ENCODE measurements around the gene ALDH5A1.

Gene ALDH5A1

DNA sequence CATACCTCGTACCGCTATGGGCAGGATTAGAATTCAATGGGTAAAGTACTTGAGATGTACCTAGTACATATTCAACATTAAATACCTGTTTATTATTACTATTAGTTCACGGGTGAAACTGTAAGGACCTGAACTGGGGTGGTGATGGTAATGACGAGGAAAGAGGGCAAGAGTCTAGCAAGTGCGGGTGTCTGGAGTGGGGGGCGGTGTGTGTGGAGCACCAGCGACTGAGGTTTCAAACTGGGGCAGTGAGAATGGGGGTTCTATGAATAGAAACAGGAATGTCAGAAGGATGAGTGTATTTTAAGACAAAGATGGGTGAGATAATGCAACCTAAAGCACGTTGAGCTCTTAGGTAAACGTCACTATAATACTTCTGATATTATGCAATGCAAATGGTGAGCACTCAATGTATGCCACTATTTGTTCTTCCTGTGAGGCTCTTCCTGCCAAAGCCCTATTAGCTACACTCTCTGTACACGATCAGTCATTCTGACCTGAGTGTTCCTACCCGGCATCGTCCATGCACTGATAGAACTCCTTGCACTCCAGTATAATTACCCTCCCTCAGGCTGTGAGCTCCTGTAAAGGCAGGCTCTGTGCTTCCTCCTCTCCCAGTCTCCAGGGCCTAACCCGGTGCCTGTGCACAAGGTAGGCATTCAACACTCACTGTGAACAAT is 55.0 kb downstream of the ALDH5A1 start:
- H2BK15ac ChIP-seq (ENCODE audit: low read length) = no peak overlapping the region
- no peak overlapping the region for H3K4me2 ChIP-seq (ENCODE audit: insufficient read depth, low read length, poor library complexity, severe bottlenecking)
- no peak overlapping the region for H3K4ac ChIP-seq (ENCODE audit: low read length)
- H3K23ac ChIP-seq (ENCODE audit: low read depth, low read length, poor library complexity) = no peak overlapping the region
- H3K27me3 ChIP-seq (ENCODE audit: control insufficient read depth in 3 of 3, insufficient read depth in 3 of 3, low read depth in 1 of 3, low read length in 3 of 3) = no peaks in the 10 kb centered on the region
- H3K4me3 ChIP-seq (ENCODE audit: low read length in 2 of 2) = no peak overlapping the region
- no peak overlapping the region for H3K14ac ChIP-seq (ENCODE audit: low read length)
- no peaks in the 10 kb centered on the region for H3K79me1 ChIP-seq (ENCODE audit: low read depth, low read length)
- no peak overlapping the region for H3K27ac ChIP-seq (replicated peaks; ENCODE audit: low read length)
- H3K4me1 ChIP-seq (ENCODE audit: control insufficient read depth in 2 of 2, insufficient read depth in 1 of 2, low read depth in 1 of 2, low read length in 2 of 2) = peaks cover 2% of the 10 kb centered on the region in 2 donors
- no peak overlapping the region for H2BK5ac ChIP-seq (ENCODE audit: low read length)
- DNase-seq (ENCODE audit: low spot score) = no peak
- H2BK120ac ChIP-seq (ENCODE audit: low read depth, low read length) = no peak overlapping the region
- H3K9ac ChIP-seq (ENCODE audit: low read depth, low read length, poor library complexity) = no peak overlapping the region
- H2AK5ac ChIP-seq (ENCODE audit: low read depth, low read length) = no peak overlapping the region
- H2AFZ ChIP-seq (ENCODE audit: low read length) = no peak overlapping the region
- no peaks in the 10 kb centered on the region for H3K36me3 ChIP-seq (replicated peaks in 1 of 2; ENCODE audit: control insufficient read depth in 2 of 2, insufficient read depth in 2 of 2, low read length in 2 of 2)
- no CpG with 5 or more reads among the region's 13 CpGs for WGBS, 2 donors (ENCODE audit: extremely low coverage in 2 of 2, insufficient read length in 2 of 2, insufficient replicate concordance in 1 of 2)
- H4K91ac ChIP-seq (ENCODE audit: low read depth, low read length, poor library complexity) = no peak overlapping the region
- H4K8ac ChIP-seq (ENCODE audit: low read depth, low read length) = no peak overlapping the region
- H3K9me3 ChIP-seq (replicated peaks in 1 of 2; ENCODE audit: control insufficient read depth in 2 of 2, insufficient read depth in 1 of 2, low read depth in 1 of 2, low read length in 2 of 2) = no peaks in the 10 kb centered on the region
- H3K18ac ChIP-seq (ENCODE audit: low read length) = no peak overlapping the region
- no peak overlapping the region for H2BK12ac ChIP-seq (ENCODE audit: low read length)

DNA sequence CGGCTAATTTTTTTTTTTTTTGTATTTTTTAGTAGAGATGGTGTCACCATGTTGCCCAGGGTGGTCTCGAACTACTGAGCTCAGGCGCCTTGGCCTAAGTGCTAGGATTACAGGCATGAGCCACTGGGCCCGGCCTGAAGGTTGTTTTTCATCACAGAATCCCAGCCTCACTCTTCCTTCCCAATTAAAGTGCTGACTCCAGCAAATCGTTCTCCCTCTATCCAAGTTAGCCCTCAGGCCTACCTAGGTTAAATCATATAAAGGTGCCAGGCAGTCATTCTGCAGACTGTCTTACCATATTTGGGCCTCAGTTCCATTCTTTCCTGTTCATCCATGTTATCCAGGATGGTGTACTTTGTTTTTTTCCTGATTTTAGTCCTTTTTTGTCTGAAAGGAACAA is 56.4 kb downstream of the ALDH5A1 start:
- Histone ChIP-seq H3K14ac (ENCODE audit: low read length) (no peak overlapping the region), H2BK12ac (ENCODE audit: low read length) (no peak overlapping the region), H3K9ac (ENCODE audit: low read depth, low read length, poor library complexity) (no peak overlapping the region), H2BK120ac (ENCODE audit: low read depth, low read length) (no peak overlapping the region), H3K9me3 (replicated peaks in 1 of 2; ENCODE audit: control insufficient read depth in 2 of 2, insufficient read depth in 1 of 2, low read depth in 1 of 2, low read length in 2 of 2) (no peaks in the 10 kb centered on the region), H3K79me1 (ENCODE audit: low read depth, low read length) (no peaks in the 10 kb centered on the region), H3K4me1 (ENCODE audit: control insufficient read depth in 2 of 2, insufficient read depth in 1 of 2, low read depth in 1 of 2, low read length in 2 of 2) (peaks cover 2% of the 10 kb centered on the region in 2 donors), H3K4ac (ENCODE audit: low read length) (no peak overlapping the region), H3K4me2 (ENCODE audit: insufficient read depth, low read length, poor library complexity, severe bottlenecking) (no peak overlapping the region), H4K91ac (ENCODE audit: low read depth, low read length, poor library complexity) (no peak overlapping the region), H3K23ac (ENCODE audit: low read depth, low read length, poor library complexity) (no peak overlapping the region), H2AFZ (ENCODE audit: low read length) (no peak overlapping the region), H3K4me3 (ENCODE audit: low read length in 2 of 2) (no peak overlapping the region), H2AK5ac (ENCODE audit: low read depth, low read length) (no peak overlapping the region), H3K27ac (replicated peaks; ENCODE audit: low read length) (no peak overlapping the region), H3K36me3 (replicated peaks in 1 of 2; ENCODE audit: control insufficient read depth in 2 of 2, insufficient read depth in 2 of 2, low read length in 2 of 2) (no peaks in the 10 kb centered on the region), H3K27me3 (ENCODE audit: control insufficient read depth in 3 of 3, insufficient read depth in 3 of 3, low read depth in 1 of 3, low read length in 3 of 3) (no peaks in the 10 kb centered on the region), H2BK5ac (ENCODE audit: low read length) (no peak overlapping the region), H4K8ac (ENCODE audit: low read depth, low read length) (no peak overlapping the region), H2BK15ac (ENCODE audit: low read length) (no peak overlapping the region), H3K18ac (ENCODE audit: low read length) (no peak overlapping the region)
- no peak for DNase-seq (ENCODE audit: low spot score)
- no CpG with 5 or more reads among the region's 5 CpGs for WGBS, 2 donors (ENCODE audit: extremely low coverage in 2 of 2, insufficient read length in 2 of 2, insufficient replicate concordance in 1 of 2)

DNA sequence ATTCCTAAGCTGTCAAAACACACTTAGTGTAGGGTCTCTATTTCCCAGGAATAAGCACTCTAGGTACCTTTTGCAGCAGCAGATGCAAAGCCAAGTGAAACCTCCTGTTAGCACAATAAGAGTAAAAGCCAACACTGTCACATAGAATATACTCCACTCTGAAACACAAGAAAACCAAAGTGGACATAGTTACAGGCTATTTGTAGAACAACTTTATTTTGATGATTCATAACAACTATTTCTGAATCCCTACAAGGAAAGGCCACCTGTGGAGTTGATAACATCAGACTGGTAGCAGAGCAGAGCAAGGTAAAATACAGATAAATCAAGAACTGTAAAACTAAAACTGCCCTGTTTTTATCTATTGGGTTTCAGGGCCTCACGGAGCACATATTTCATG is 59.7 kb downstream of the ALDH5A1 start:
- no peak overlapping the region for H3K4me2 ChIP-seq (ENCODE audit: insufficient read depth, low read length, poor library complexity, severe bottlenecking)
- no peak overlapping the region for H2BK120ac ChIP-seq (ENCODE audit: low read depth, low read length)
- H2BK15ac ChIP-seq (ENCODE audit: low read length) = no peak overlapping the region
- no peak overlapping the region for H4K91ac ChIP-seq (ENCODE audit: low read depth, low read length, poor library complexity)
- no peak overlapping the region for H3K4me3 ChIP-seq (ENCODE audit: low read length in 2 of 2)
- no peak overlapping the region for H3K4ac ChIP-seq (ENCODE audit: low read length)
- no peaks in the 10 kb centered on the region for H3K36me3 ChIP-seq (replicated peaks in 1 of 2; ENCODE audit: control insufficient read depth in 2 of 2, insufficient read depth in 2 of 2, low read length in 2 of 2)
- H3K79me1 ChIP-seq (ENCODE audit: low read depth, low read length) = no peaks in the 10 kb centered on the region
- H4K8ac ChIP-seq (ENCODE audit: low read depth, low read length) = no peak overlapping the region
- WGBS, 2 donors (ENCODE audit: extremely low coverage in 2 of 2, insufficient read length in 2 of 2, insufficient replicate concordance in 1 of 2) = no CpG with 5 or more reads among the region's 1 CpG
- no peak overlapping the region for H3K23ac ChIP-seq (ENCODE audit: low read depth, low read length, poor library complexity)
- no peak for DNase-seq (ENCODE audit: low spot score)
- peaks cover 0 to 2% of the 10 kb centered on the region in 2 donors for H3K9me3 ChIP-seq (replicated peaks in 1 of 2; ENCODE audit: control insufficient read depth in 2 of 2, insufficient read depth in 1 of 2, low read depth in 1 of 2, low read length in 2 of 2)
- H2AK5ac ChIP-seq (ENCODE audit: low read depth, low read length) = no peak overlapping the region
- H3K9ac ChIP-seq (ENCODE audit: low read depth, low read length, poor library complexity) = no peak overlapping the region
- no peak overlapping the region for H2BK12ac ChIP-seq (ENCODE audit: low read length)
- no peak overlapping the region for H2AFZ ChIP-seq (ENCODE audit: low read length)
- no peak overlapping the region for H3K27ac ChIP-seq (replicated peaks; ENCODE audit: low read length)
- H3K27me3 ChIP-seq (ENCODE audit: control insufficient read depth in 3 of 3, insufficient read depth in 3 of 3, low read depth in 1 of 3, low read length in 3 of 3) = no peaks in the 10 kb centered on the region
- H2BK5ac ChIP-seq (ENCODE audit: low read length) = no peak overlapping the region
- no peaks in the 10 kb centered on the region for H3K4me1 ChIP-seq (ENCODE audit: control insufficient read depth in 2 of 2, insufficient read depth in 1 of 2, low read depth in 1 of 2, low read length in 2 of 2)
- no peak overlapping the region for H3K14ac ChIP-seq (ENCODE audit: low read length)
- H3K18ac ChIP-seq (ENCODE audit: low read length) = no peak overlapping the region

DNA sequence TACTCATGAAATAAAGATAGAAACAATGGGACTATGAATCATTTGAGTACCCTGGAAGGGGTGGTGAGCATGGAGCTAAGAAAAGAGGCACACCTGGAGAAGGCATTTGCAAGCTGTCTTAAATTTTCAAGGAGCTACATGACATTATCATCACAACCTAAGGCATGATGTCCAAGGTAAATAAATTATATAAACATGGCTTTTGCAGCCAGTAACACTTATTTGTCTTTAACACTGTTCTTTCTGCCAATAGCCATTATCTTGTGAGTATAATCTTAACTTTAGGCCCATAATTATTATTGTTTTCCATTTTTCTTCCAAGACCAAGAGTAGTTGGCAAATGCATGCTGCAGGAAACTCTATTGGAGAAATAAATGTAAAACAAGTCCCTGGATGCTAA is 63.7 kb downstream of the ALDH5A1 start:
- H2BK5ac ChIP-seq (ENCODE audit: low read length) = no peak overlapping the region
- H3K36me3 ChIP-seq (replicated peaks in 1 of 2; ENCODE audit: control insufficient read depth in 2 of 2, insufficient read depth in 2 of 2, low read length in 2 of 2) = no peaks in the 10 kb centered on the region
- H2BK120ac ChIP-seq (ENCODE audit: low read depth, low read length) = no peak overlapping the region
- no peak overlapping the region for H2BK12ac ChIP-seq (ENCODE audit: low read length)
- no peak overlapping the region for H3K14ac ChIP-seq (ENCODE audit: low read length)
- H2AK5ac ChIP-seq (ENCODE audit: low read depth, low read length) = no peak overlapping the region
- H3K4ac ChIP-seq (ENCODE audit: low read length) = no peak overlapping the region
- H2BK15ac ChIP-seq (ENCODE audit: low read length) = no peak overlapping the region
- H3K18ac ChIP-seq (ENCODE audit: low read length) = no peak overlapping the region
- H3K23ac ChIP-seq (ENCODE audit: low read depth, low read length, poor library complexity) = no peak overlapping the region
- H4K8ac ChIP-seq (ENCODE audit: low read depth, low read length) = no peak overlapping the region
- DNase-seq (ENCODE audit: low spot score) = no peak
- H3K27ac ChIP-seq (replicated peaks; ENCODE audit: low read length) = no peak overlapping the region
- no peak overlapping the region for H3K4me3 ChIP-seq (ENCODE audit: low read length in 2 of 2)
- no peaks in the 10 kb centered on the region for H3K27me3 ChIP-seq (ENCODE audit: control insufficient read depth in 3 of 3, insufficient read depth in 3 of 3, low read depth in 1 of 3, low read length in 3 of 3)
- no peak overlapping the region for H3K4me2 ChIP-seq (ENCODE audit: insufficient read depth, low read length, poor library complexity, severe bottlenecking)
- no peaks in the 10 kb centered on the region for H3K79me1 ChIP-seq (ENCODE audit: low read depth, low read length)
- H3K9me3 ChIP-seq (replicated peaks in 1 of 2; ENCODE audit: control insufficient read depth in 2 of 2, insufficient read depth in 1 of 2, low read depth in 1 of 2, low read length in 2 of 2) = peaks cover 0 to 2% of the 10 kb centered on the region in 2 donors
- H2AFZ ChIP-seq (ENCODE audit: low read length) = no peak overlapping the region
- H3K4me1 ChIP-seq (ENCODE audit: control insufficient read depth in 2 of 2, insufficient read depth in 1 of 2, low read depth in 1 of 2, low read length in 2 of 2) = no peaks in the 10 kb centered on the region
- no peak overlapping the region for H3K9ac ChIP-seq (ENCODE audit: low read depth, low read length, poor library complexity)
- no peak overlapping the region for H4K91ac ChIP-seq (ENCODE audit: low read depth, low read length, poor library complexity)

Data from neuronal stem cell (in vitro differentiated cells).